ENCODE results near the gene MAPK8IP3.
"Not testable (repeated sequence)": the region's sequence is repeated elsewhere in the genome, so short reads cannot be mapped to it uniquely, and the experiment has no call there.

The MAPK8IP3 gene

DNA sequence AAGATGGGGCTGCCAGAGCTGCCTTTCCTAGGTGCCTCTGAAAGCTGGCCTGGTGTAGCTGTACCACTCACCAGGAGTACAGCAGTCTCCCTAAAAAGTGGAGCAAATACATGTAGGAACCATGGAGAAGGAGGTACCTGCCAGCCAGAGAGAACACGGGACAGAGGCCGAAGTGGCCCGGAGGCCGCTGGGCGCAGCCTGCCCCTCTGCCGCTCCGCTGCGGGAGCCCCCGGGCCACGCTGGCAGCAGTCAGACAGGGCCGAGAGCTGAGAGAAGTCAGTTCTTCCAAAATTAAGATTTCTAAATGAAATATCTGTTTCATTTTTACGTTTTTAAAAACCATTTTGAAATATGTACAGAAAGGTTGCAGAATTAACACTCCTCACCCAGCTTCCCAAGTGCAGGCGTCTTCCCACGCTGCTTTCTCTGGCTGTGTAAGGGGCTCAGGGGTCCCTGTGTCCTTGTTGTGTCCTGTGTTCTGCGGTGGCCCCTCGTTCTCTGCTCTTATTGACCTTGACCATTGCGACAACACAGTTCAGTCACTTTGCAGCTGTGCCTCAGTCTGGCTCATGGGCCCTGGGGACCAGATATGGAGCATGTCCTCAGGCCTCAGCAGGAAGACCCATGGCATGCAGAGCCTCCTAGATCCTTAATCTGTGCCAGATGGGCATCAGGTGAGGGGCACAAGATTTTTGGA is 5.0 kb downstream of the MAPK8IP3 start:
- no peak overlapping the region for H3K4me3 ChIP-seq (ENCODE audit: low read length)
- DNase-seq (ENCODE audit: low read depth), result no peak
- TF ChIP-seq, protein P1, sequence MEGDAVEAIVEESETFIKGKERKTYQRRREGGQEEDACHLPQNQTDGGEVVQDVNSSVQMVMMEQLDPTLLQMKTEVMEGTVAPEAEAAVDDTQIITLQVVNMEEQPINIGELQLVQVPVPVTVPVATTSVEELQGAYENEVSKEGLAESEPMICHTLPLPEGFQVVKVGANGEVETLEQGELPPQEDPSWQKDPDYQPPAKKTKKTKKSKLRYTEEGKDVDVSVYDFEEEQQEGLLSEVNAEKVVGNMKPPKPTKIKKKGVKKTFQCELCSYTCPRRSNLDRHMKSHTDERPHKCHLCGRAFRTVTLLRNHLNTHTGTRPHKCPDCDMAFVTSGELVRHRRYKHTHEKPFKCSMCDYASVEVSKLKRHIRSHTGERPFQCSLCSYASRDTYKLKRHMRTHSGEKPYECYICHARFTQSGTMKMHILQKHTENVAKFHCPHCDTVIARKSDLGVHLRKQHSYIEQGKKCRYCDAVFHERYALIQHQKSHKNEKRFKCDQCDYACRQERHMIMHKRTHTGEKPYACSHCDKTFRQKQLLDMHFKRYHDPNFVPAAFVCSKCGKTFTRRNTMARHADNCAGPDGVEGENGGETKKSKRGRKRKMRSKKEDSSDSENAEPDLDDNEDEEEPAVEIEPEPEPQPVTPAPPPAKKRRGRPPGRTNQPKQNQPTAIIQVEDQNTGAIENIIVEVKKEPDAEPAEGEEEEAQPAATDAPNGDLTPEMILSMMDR (conservative IDR thresholded peaks at IDR 0.05; ENCODE audit: low read depth, low read length), result no peak

DNA sequence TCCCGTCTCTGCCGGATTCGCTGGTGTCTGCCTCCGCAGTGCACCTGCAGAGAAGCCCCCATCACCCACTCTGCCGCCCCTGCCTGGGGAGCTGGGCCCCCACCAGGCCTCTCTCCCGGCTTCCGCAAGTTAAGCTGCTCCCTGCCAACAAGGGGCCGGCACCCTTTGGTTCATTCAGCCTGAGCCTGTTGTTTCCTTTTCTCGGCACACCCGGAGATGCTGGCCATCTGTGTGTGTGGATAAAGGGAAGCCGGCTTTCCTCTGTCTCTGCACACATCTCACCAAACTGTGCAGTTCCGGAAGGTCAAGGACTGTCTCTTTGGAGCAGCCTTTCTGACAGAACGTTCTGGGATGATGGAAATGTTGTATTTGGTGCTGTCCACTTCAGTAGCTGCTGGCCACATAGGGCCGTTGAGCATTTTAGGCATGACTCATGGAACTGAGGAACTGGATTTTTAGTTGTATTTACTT is 6.8 kb downstream of the MAPK8IP3 start:
- no peak for DNase-seq (ENCODE audit: low read depth)
- no peak overlapping the region for H3K4me3 ChIP-seq (ENCODE audit: low read length)
- TF ChIP-seq, protein P1 (conservative IDR thresholded peaks at IDR 0.05; ENCODE audit: low read depth, low read length), result no peak

GRCh38 chr16:1713331-1713730 is 7.3 kb downstream of the MAPK8IP3 start:
- DNase-seq (ENCODE audit: low read depth), result no peak
- no peak overlapping the region for H3K4me3 ChIP-seq (ENCODE audit: low read length)
- TF ChIP-seq, protein P1 (conservative IDR thresholded peaks at IDR 0.05; ENCODE audit: low read depth, low read length), result no peak

DNA sequence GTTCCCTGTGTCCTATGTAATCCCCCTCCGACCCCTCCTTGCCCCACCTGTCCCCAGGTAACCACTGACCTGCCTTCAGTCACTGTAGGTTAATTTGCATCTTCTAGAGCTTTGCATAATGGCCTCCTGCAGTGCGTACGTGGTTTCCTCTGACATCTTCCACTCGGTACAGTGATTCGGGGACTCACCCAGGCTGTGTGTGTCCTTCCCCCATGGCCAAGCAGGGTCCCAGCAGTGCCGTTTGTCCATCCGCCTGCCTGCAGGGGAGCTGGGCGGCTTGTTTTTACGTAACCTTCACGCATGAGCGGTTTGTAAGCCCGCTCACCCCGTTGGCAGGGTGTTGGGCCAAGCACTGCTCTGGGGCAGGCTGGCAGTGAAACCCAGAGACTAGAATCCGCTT is 7.9 kb downstream of the MAPK8IP3 start:
- no peak for DNase-seq (ENCODE audit: low read depth)
- no peak overlapping the region for H3K4me3 ChIP-seq (ENCODE audit: low read length)

DNA sequence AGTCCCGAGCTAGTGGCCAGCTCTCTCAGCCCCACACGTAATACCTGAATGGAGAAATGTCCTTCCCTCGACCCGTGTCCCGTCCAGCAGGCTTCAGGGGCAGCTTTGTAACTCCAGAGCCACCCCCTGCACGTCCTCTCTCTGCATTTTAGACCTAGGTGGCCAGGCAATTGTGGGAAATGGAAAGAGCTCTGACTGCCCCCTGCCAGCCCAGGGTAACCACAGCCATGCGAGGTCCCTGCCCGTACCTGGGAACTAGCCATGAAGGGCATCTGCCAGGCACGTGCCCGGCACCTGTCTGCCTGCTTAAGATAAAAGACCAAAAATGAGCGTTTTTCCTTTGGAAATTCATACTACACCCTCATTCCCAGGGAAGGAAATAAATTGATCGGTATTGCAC is 9.2 kb downstream of the MAPK8IP3 start:
- TF ChIP-seq, protein P1 (conservative IDR thresholded peaks at IDR 0.05; ENCODE audit: low read depth, low read length), result no peak
- no peak overlapping the region for H3K4me3 ChIP-seq (ENCODE audit: low read length)
- no peak for DNase-seq (ENCODE audit: low read depth)

More for the DNA sequence above, 7.9 kb downstream of the MAPK8IP3 start:
- TF ChIP-seq, protein P1 (conservative IDR thresholded peaks at IDR 0.05; ENCODE audit: low read depth, low read length), result no peak

DNA sequence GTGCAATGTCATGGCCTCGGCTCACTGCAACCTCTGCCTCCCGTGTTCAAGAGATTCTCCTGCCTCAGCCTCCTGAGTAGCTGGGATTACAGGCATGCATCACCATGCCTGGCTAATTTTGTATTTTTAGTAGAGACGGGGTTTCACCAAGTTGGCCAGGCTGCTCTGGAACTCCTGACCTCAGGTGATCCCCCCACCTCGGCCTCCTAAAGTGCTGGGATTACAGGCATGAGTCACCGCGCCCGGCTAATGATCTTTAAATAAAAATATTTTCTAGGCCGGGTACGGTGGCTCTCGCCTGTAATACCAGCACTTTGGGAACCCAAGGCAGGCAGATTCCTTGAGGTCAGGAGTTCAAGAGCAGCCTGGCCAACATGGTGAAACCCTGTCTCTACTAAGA is 12.2 kb downstream of the MAPK8IP3 start:
- DNase-seq (ENCODE audit: low read depth); H3K4me3 ChIP-seq (ENCODE audit: low read length): not testable (repeated sequence)

- DNase-seq (ENCODE audit: low read depth); H3K4me3 ChIP-seq (ENCODE audit: low read length): not testable (repeated sequence)
These were observed 13.7 kb downstream of the MAPK8IP3 start for GRCh38 chr16:1719559-1720229.

- DNase-seq (ENCODE audit: low read depth), result no peak
- TF ChIP-seq, protein P1 (conservative IDR thresholded peaks at IDR 0.05; ENCODE audit: low read depth, low read length), result no peak
- H3K4me3 ChIP-seq (ENCODE audit: low read length), result no peak overlapping the region
These were observed 15.4 kb downstream of the MAPK8IP3 start for GRCh38 chr16:1721372-1721771.

Data from retinal pigment epithelial cell (primary cell).